Type B pancreatic cell (in vitro differentiated cells): ENCODE measurements around the gene PDZD7. TPM values are rescaled to one million over a fixed set of nuclear protein-coding genes. Genes with fewer than 3 reads are reported as not detected.

Experiments
- DNase-seq: peaks from one replicate; pipeline ENCODE4 v3.0.0; 2021; ENCODE audit warnings: mixed read lengths; ENCODE audit not compliant: unreplicated experiment; ENCODE audit errors: extremely low spot score
- H3K27ac Mint-ChIP-seq: 2 replicates; pipeline ENCODE4 v1.8.0; 2021; ENCODE audit warnings: mild to moderate bottlenecking, mixed read lengths
- H3K27me3 Mint-ChIP-seq: 2 replicates; pipeline ENCODE4 v1.8.0; 2021; ENCODE audit warnings: mixed read lengths
- H3K36me3 Mint-ChIP-seq: 2 replicates; pipeline ENCODE4 v1.8.0; 2021; ENCODE audit warnings: mixed read lengths
- H3K4me1 Mint-ChIP-seq: one replicate; pipeline ENCODE4 v1.8.0; 2021; ENCODE audit warnings: mixed read lengths; ENCODE audit not compliant: unreplicated experiment
- H3K4me3 Mint-ChIP-seq: 2 replicates; pipeline ENCODE4 v1.8.0; 2021; ENCODE audit warnings: mild to moderate bottlenecking, mixed read lengths
- H3K9me3 Mint-ChIP-seq: 2 replicates; pipeline ENCODE4 v1.8.0; 2021; ENCODE audit warnings: mixed read lengths
- total RNA-seq: library from RNA; stranded (reverse); gene quantifications from 2 replicates; pipeline ENCODE4 v1.2.1, GENCODE V29; 2021; ENCODE audit warnings: low replicate concordance
- TF ChIP-seq, protein P1 (sequence below): fragments of 200-600 bp; sonication (generic); conservative IDR thresholded peaks from 2 replicates; pipeline ENCODE4 v1.5.0; 2021; ENCODE audit warnings: antibody characterized with exemption, mild to moderate bottlenecking

Gene PDZD7
- total RNA-seq, 1 donor from 2014 or later = 2.0 TPM

DNA sequence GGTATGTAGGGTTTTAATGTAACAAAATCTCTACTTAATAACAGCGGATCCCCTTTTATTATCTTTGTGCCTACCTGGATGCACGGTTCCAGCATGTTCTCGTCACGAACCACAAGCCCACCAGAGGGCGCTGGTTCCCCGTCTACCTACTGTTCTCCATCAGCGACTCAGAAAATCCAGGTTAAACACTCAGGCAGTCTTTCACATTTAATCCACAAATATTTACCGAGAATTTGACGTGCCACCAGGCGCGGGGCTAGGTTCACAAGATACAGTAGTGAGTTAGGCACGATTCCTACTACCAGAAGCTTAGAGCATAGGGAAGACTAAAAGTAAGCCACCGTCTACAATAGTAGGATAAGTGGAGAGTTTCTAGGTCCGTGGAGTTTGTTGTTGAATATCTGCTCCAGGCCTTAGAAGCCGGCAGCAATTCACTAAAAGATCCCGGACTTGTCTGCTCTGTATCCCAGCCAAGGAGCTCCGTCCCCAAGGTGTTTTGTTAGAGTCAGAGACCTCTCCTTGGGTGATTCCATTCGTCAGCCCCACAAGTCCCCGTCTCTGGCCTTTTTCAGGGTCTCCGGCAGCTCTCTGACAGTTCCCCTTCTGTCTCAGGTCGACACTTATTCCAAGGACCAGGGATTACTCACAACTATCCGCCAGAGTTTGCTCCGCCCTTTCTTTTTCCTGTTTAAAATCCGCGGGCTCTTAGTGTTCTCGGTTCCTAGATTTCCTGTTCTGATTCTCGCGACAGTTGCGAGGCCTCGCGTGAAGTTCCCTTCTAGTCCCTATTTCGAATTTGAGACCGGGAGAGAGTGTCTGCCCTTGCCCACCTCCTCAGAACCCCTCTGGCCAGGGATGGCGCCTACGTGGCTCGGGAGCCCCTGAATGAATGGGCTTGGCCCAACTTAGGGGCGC lies 29.4 kb upstream of the PDZD7 start:
- Mint-ChIP-seq H3K4me1 (peaks cover 32% of the 10 kb centered on the region), H3K4me3 (peak overlapping the region; percentile 98), H3K27me3 (peaks cover 23% of the 10 kb centered on the region), H3K36me3 (peaks cover under 1% of the 10 kb centered on the region), H3K27ac (peak overlapping the region; percentile 96), H3K9me3 (no peaks in the 10 kb centered on the region)
- TF ChIP-seq, protein P1, sequence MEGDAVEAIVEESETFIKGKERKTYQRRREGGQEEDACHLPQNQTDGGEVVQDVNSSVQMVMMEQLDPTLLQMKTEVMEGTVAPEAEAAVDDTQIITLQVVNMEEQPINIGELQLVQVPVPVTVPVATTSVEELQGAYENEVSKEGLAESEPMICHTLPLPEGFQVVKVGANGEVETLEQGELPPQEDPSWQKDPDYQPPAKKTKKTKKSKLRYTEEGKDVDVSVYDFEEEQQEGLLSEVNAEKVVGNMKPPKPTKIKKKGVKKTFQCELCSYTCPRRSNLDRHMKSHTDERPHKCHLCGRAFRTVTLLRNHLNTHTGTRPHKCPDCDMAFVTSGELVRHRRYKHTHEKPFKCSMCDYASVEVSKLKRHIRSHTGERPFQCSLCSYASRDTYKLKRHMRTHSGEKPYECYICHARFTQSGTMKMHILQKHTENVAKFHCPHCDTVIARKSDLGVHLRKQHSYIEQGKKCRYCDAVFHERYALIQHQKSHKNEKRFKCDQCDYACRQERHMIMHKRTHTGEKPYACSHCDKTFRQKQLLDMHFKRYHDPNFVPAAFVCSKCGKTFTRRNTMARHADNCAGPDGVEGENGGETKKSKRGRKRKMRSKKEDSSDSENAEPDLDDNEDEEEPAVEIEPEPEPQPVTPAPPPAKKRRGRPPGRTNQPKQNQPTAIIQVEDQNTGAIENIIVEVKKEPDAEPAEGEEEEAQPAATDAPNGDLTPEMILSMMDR = peak; percentile 97
- DNase-seq = peak; percentile 89

DNA sequence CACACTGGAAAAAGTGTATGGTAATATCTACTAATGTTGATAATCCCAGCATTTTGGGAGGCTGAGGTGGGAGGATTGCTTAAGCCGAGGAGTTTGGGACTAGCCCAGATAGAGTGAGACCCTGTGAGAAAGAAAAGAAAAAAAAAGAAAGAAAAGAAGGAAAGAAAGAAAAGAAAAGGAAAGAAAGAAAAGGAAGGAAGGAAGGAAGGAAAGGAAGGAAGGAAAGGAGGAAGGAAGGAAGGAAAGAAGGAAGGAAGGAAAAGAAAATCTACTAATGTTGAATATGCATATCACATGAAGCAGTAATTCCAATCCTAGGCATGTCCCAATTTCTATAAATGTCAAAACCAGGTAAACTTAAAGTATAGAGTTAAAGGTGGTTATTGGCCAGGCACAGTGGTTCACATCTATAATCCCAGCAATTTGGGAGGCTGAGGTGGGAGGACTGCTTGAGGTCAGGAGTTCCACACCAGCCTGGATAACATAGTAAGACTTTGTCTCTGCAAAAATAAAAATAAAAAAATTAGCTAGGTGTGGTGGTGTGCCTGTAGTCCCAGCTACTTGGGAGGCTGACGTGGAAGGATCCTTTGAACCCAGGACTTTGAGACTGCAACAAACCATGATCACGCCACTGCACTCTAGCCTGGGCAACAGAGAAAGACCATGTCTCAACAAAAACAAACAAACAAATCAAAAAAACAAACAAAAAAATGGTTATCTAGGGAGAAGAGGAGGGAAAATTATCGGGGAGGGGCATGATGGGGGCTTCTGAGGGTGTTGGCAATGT lies 25.6 kb upstream of the PDZD7 start:
- TF ChIP-seq, protein P1 = no peak
- Mint-ChIP-seq H3K4me3 (no peak overlapping the region), H3K9me3 (no peaks in the 10 kb centered on the region), H3K27ac (no peak overlapping the region), H3K27me3 (peaks cover 8% of the 10 kb centered on the region), H3K4me1 (peaks cover 13% of the 10 kb centered on the region), H3K36me3 (peaks cover 4% of the 10 kb centered on the region)
- DNase-seq = no peak

DNA sequence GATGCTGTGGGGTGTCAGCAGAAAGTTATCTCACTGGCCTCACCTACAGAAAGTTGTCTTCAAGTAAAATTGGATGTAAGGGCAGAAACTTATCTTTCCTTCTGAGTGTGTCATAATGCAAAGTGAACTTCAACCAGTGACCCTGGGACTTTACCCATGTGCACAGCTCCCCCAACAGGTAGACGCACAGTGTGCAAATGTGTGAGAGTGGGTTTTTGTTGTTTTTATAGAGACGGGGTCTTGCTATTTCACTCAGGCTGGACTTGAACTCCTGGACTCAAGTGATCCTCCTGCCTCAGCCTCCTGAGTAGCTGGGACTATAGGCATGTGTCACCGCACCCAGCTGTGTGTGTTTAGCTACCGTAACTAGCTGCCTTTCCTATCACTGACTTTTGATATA lies 24.5 kb upstream of the PDZD7 start:
- Mint-ChIP-seq H3K9me3 (no peaks in the 10 kb centered on the region), H3K4me1 (peaks cover 18% of the 10 kb centered on the region), H3K4me3 (no peak overlapping the region), H3K27me3 (peaks cover 20% of the 10 kb centered on the region), H3K36me3 (peaks cover 4% of the 10 kb centered on the region), H3K27ac (no peak overlapping the region)
- TF ChIP-seq, protein P1 = peak; percentile 24
- DNase-seq = no peak

DNA sequence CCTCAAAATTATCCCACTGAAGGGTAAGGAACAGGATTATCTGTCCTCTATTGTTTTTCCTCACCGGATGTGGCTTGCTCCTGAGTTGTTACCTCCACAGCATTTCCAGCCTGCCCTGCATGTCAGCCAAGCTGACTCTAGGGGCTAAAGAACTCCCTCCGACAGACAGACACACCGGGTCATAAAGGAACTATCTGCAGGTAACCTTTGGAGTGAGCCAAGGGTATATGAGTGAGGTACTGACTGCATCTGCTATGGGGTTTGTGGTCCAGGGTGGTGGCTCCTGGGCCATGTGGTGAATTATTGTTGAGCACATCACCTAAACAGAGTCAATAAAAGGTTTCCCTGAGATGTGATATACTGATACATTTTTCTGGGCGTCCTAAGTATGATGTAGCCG lies 23.9 kb upstream of the PDZD7 start:
- no peak for DNase-seq
- no peak overlapping the region for H3K27ac Mint-ChIP-seq
- TF ChIP-seq, protein P1 = no peak
- H3K36me3 Mint-ChIP-seq = peaks cover 4% of the 10 kb centered on the region
- H3K9me3 Mint-ChIP-seq = no peaks in the 10 kb centered on the region
- H3K27me3 Mint-ChIP-seq = peaks cover 25% of the 10 kb centered on the region
- H3K4me1 Mint-ChIP-seq = peaks cover 16% of the 10 kb centered on the region
- H3K4me3 Mint-ChIP-seq = no peak overlapping the region

DNA sequence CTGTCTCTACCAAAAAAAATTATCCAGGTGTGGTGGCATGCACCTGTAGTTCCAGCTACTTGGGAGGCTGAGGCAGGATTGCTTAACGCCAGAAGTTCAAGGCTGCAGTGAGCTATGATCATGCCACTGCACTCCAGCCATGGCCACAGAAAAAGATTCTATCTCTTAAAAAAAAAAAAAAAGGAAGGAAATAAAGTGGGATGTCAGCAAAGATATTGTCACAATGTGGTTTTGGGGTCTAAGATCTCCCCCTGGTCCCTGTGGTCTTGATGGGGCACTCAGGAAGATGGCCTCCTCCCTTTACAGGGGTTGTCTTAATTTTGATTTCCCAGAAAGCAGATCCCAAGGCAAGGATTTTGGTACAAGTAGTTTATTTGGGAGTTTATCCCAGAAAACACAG lies 23.4 kb upstream of the PDZD7 start:
- Mint-ChIP-seq H3K36me3 (peaks cover 4% of the 10 kb centered on the region), H3K9me3 (no peaks in the 10 kb centered on the region), H3K27me3 (peaks cover 30% of the 10 kb centered on the region), H3K27ac (no peak overlapping the region), H3K4me1 (peaks cover 10% of the 10 kb centered on the region), H3K4me3 (no peak overlapping the region)
- TF ChIP-seq, protein P1 = no peak
- no peak for DNase-seq
